Measurements from ENCODE around the gene ADRA2A. TPM values are rescaled to one million over a fixed set of nuclear protein-coding genes. Genes with fewer than 3 reads are reported as not detected.

The ADRA2A gene
- total RNA-seq, 4 donors from 2014 or later: 0.42 to 3.8 (median 3.6) TPM

GRCh38 chr10:111101796-111102195 lies 25.0 kb downstream of the ADRA2A start:
- Histone ChIP-seq H3K36me3 (no peaks in the 10 kb centered on the region), H3K27me3 (peaks cover 0 to 28% (median 0%) of the 10 kb centered on the region in 4 donors), H3K27ac (replicated peaks in 1 of 4) (no peak overlapping the region), H3K4me3 (no peak overlapping the region), H3K9me3 (no peaks in the 10 kb centered on the region), H3K4me1 (no peaks in the 10 kb centered on the region)
- 79% methylated on average over 4 of the region's 4 CpGs for WGBS
- no peak for TF ChIP-seq CTCF (IDR thresholded peaks at IDR 0.05)
- no peak for TF ChIP-seq EP300 (IDR thresholded peaks at IDR 0.05)
- TF ChIP-seq POLR2AphosphoS5 (IDR thresholded peaks at IDR 0.05): no peak
- no peak for TF ChIP-seq POLR2A (IDR thresholded peaks at IDR 0.05; ENCODE audit: low read depth)
- no peak for DNase-seq (ENCODE audit: extremely low spot score)
- intact Hi-C loops (cut with DNase I): no loop called here

GRCh38 chr10:111102359-111102837 lies 25.6 kb downstream of the ADRA2A start:
- H3K36me3 ChIP-seq: no peaks in the 10 kb centered on the region
- intact Hi-C loops (cut with DNase I): no loop called here
- WGBS: 76% methylated on average over 4 of the region's 4 CpGs
- peaks cover 0 to 23% (median 0%) of the 10 kb centered on the region in 4 donors for H3K27me3 ChIP-seq
- TF ChIP-seq CTCF (IDR thresholded peaks at IDR 0.05) (no peak), POLR2A (IDR thresholded peaks at IDR 0.05; ENCODE audit: low read depth) (no peak), POLR2AphosphoS5 (IDR thresholded peaks at IDR 0.05) (no peak), EP300 (IDR thresholded peaks at IDR 0.05) (no peak)
- H3K9me3 ChIP-seq: no peaks in the 10 kb centered on the region
- no peak for DNase-seq (ENCODE audit: extremely low spot score)
- H3K4me1 ChIP-seq: no peaks in the 10 kb centered on the region
- H3K4me3 ChIP-seq: no peak overlapping the region
- no peak overlapping the region for H3K27ac ChIP-seq (replicated peaks in 1 of 4)

GRCh38 chr10:111103196-111103840 lies 26.5 kb downstream of the ADRA2A start:
- TF ChIP-seq EP300 (IDR thresholded peaks at IDR 0.05) (no peak), POLR2AphosphoS5 (IDR thresholded peaks at IDR 0.05) (no peak), CTCF (IDR thresholded peaks at IDR 0.05) (no peak), POLR2A (IDR thresholded peaks at IDR 0.05; ENCODE audit: low read depth) (no peak)
- Histone ChIP-seq H3K27me3 (peaks cover 0 to 15% (median 0%) of the 10 kb centered on the region in 4 donors), H3K36me3 (no peaks in the 10 kb centered on the region), H3K9me3 (no peaks in the 10 kb centered on the region), H3K4me3 (no peak overlapping the region), H3K27ac (replicated peaks in 1 of 4) (no peak overlapping the region), H3K4me1 (no peaks in the 10 kb centered on the region)
- intact Hi-C loops (cut with DNase I): no loop called here
- 66% methylated on average over 7 of the region's 7 CpGs for WGBS
- DNase-seq (ENCODE audit: extremely low spot score): no peak

GRCh38 chr10:111104811-111105210 lies 28.0 kb downstream of the ADRA2A start:
- H3K27ac ChIP-seq (replicated peaks in 1 of 4): no peak overlapping the region
- intact Hi-C loops (cut with DNase I): no loop called here

GRCh38 chr10:111106081-111106480 lies 29.3 kb downstream of the ADRA2A start:
- H3K36me3 ChIP-seq: no peaks in the 10 kb centered on the region
- H3K4me1 ChIP-seq: no peaks in the 10 kb centered on the region
- no peak overlapping the region for H3K4me3 ChIP-seq
- intact Hi-C loops (cut with DNase I): no loop called here
- no peaks in the 10 kb centered on the region for H3K9me3 ChIP-seq
- peaks cover 0 to 7% (median 0%) of the 10 kb centered on the region in 4 donors for H3K27me3 ChIP-seq
- H3K27ac ChIP-seq (replicated peaks in 1 of 4): no peak overlapping the region
- TF ChIP-seq POLR2A (IDR thresholded peaks at IDR 0.05; ENCODE audit: low read depth) (no peak), EP300 (IDR thresholded peaks at IDR 0.05) (no peak), POLR2AphosphoS5 (IDR thresholded peaks at IDR 0.05) (no peak), CTCF (IDR thresholded peaks at IDR 0.05) (no peak)
- 90% methylated on average over 8 of the region's 8 CpGs for WGBS
- no peak for DNase-seq (ENCODE audit: extremely low spot score)

More at GRCh38 chr10:111104811-111105210, 28.0 kb downstream of the ADRA2A start:
- H3K27me3 ChIP-seq: peaks cover 0 to 7% (median 0%) of the 10 kb centered on the region in 4 donors
- no peak for DNase-seq (ENCODE audit: extremely low spot score)
- TF ChIP-seq EP300 (IDR thresholded peaks at IDR 0.05): no peak
- no peak for TF ChIP-seq POLR2A (IDR thresholded peaks at IDR 0.05; ENCODE audit: low read depth)
- H3K4me3 ChIP-seq: no peak overlapping the region
- H3K9me3 ChIP-seq: no peaks in the 10 kb centered on the region
- H3K4me1 ChIP-seq: no peaks in the 10 kb centered on the region
- WGBS: 95% methylated on average over 20 of the region's 20 CpGs
- no peaks in the 10 kb centered on the region for H3K36me3 ChIP-seq

Measured in esophagus muscularis mucosa (tissue), 4 donors.